HG02759 (cell line): ENCODE measurements around the gene POU3F3.
A peak's percentile ranks its signal among the peaks of the same experiment; 100 is the strongest.

Experiments
- ATAC-seq: cut with Tn5 transposase; IDR thresholded peaks from one replicate; pipeline ENCODE4 v1.9.1; 2021; ENCODE audit warnings: mild to moderate bottlenecking, moderate library complexity; ENCODE audit not compliant: unreplicated experiment

POU3F3 gene

GRCh38 chr2:104853534-104854497 lies at the start of gene POU3F3:
TSS of gene POU3F3 (plus strand) at chr2:104854115. CDS start at chr2:104855511, 1,396 bp downstream.
- ATAC-seq: peak; percentile 41

GRCh38 chr2:104804148-104804890 lies 49.6 kb upstream of the POU3F3 start:
- no peak for ATAC-seq

- ATAC-seq: no peak
Measured at GRCh38 chr2:104812286-104812685, 41.6 kb upstream of the POU3F3 start.

- no peak for ATAC-seq
Measured at GRCh38 chr2:104816143-104816542, 37.8 kb upstream of the POU3F3 start.

GRCh38 chr2:104818264-104818663 lies 35.7 kb upstream of the POU3F3 start:
- ATAC-seq: no peak

GRCh38 chr2:104820126-104820525 lies 33.8 kb upstream of the POU3F3 start:
- no peak for ATAC-seq

- no peak for ATAC-seq
Measured at GRCh38 chr2:104825124-104825865, 28.6 kb upstream of the POU3F3 start.

GRCh38 chr2:104826016-104826415 lies 27.9 kb upstream of the POU3F3 start:
- no peak for ATAC-seq

GRCh38 chr2:104831742-104832141 lies 22.2 kb upstream of the POU3F3 start:
- ATAC-seq: no peak

GRCh38 chr2:104834431-104835153 lies 19.3 kb upstream of the POU3F3 start:
- no peak for ATAC-seq

GRCh38 chr2:104836265-104836664 lies 17.6 kb upstream of the POU3F3 start:
- ATAC-seq: no peak

- ATAC-seq: no peak
Measured at GRCh38 chr2:104836841-104837240, 17.1 kb upstream of the POU3F3 start.

- no peak for ATAC-seq
Measured at GRCh38 chr2:104840156-104840555, 13.8 kb upstream of the POU3F3 start.

- ATAC-seq: no peak
Measured at GRCh38 chr2:104840893-104841585, 12.9 kb upstream of the POU3F3 start.

GRCh38 chr2:104841744-104842143 lies 12.2 kb upstream of the POU3F3 start:
- no peak for ATAC-seq

GRCh38 chr2:104844807-104845551 lies 8.9 kb upstream of the POU3F3 start:
- ATAC-seq: no peak

GRCh38 chr2:104845552-104845931 lies 8.4 kb upstream of the POU3F3 start:
- no peak for ATAC-seq

GRCh38 chr2:104845946-104846785 lies 7.7 kb upstream of the POU3F3 start:
- no peak for ATAC-seq
